DMS 273 treated with DMSO at 0.1 percent for 48 hours (cell line): ENCODE results near the gene GPD1L.

Experiments used
- DNase-seq: peaks from one replicate; lab custom pipeline; 2025; lab: John Stamatoyannopoulos, UW

The GPD1L gene

GRCh38 chr3:32137870-32138269 lies 31.4 kb downstream of the GPD1L start:
- DNase-seq = no peak

- DNase-seq = no peak
These were observed 32.2 kb downstream of the GPD1L start for GRCh38 chr3:32138545-32139104.

GRCh38 chr3:32140943-32141342 lies 34.5 kb downstream of the GPD1L start:
- DNase-seq = no peak

- peak; percentile 28 for DNase-seq
These were observed 37.7 kb downstream of the GPD1L start for GRCh38 chr3:32143849-32144757.

GRCh38 chr3:32146746-32147211 lies 40.4 kb downstream of the GPD1L start:
- DNase-seq = no peak

GRCh38 chr3:32147509-32147908 lies 41.1 kb downstream of the GPD1L start:
- no peak for DNase-seq

- peak; percentile 1 for DNase-seq
These were observed 41.5 kb downstream of the GPD1L start for GRCh38 chr3:32147933-32148332.

GRCh38 chr3:32148351-32148750 lies 41.9 kb downstream of the GPD1L start:
- DNase-seq = no peak

- no peak for DNase-seq
These were observed 47.2 kb downstream of the GPD1L start for GRCh38 chr3:32153414-32154204.

- no peak for DNase-seq
These were observed 47.8 kb downstream of the GPD1L start for GRCh38 chr3:32154205-32154579.

- DNase-seq = no peak
These were observed 48.7 kb downstream of the GPD1L start for GRCh38 chr3:32155117-32155516.

GRCh38 chr3:32157600-32158264 lies 51.3 kb downstream of the GPD1L start:
- DNase-seq = peak; percentile 46

GRCh38 chr3:32160706-32161214 lies 54.3 kb downstream of the GPD1L start:
- DNase-seq = no peak

- no peak for DNase-seq
These were observed 59.0 kb downstream of the GPD1L start for GRCh38 chr3:32165442-32165841.

GRCh38 chr3:32166654-32167053 lies 60.2 kb downstream of the GPD1L start:
- DNase-seq = no peak

- DNase-seq = no peak
These were observed 66.0 kb downstream of the GPD1L start for GRCh38 chr3:32172420-32172819.

GRCh38 chr3:32175607-32176197 lies 69.3 kb downstream of the GPD1L start:
- DNase-seq = no peak

- peak; percentile 5 for DNase-seq
These were observed 70.7 kb downstream of the GPD1L start for GRCh38 chr3:32176989-32177701.

- no peak for DNase-seq
These were observed 71.3 kb downstream of the GPD1L start for GRCh38 chr3:32177702-32178198.

GRCh38 chr3:32180141-32180784 lies 73.8 kb downstream of the GPD1L start:
- no peak for DNase-seq
